ENCODE data around the gene CROCC. TPM values are rescaled to one million over a fixed set of nuclear protein-coding genes. Genes with fewer than 3 reads are reported as not detected.

CROCC gene
- polyA plus RNA-seq, 1 of the 3 experiments (the other 2 are of a cell fraction), result 39.1 TPM

DNA sequence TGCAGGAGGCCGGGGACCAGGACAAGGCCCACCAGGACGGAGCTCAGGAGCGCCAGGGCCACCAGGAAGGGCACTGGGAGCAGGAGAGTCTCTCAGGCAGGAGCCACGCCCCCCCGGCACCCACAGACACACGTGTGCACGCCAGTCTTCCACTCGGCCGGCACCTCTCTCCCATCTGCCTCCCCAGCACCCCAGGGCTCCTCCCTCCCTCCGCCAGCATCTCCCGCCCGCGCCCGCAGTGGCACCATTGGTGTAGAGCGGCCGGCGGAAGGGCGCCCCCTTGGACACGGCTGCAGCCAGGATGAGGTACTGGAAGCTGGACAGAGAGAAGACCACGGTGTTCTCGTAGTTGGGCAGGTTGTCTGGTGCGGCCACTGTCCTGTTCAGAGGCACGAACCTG, 64.8 kb downstream of the CROCC start:
- no peaks in the 10 kb centered on the region for H4K20me1 ChIP-seq (ENCODE audit: insufficient read depth)
- no peaks in the 10 kb centered on the region for H3K27me3 ChIP-seq (ENCODE audit: insufficient read depth)
- no peak overlapping the region for H3K4me3 ChIP-seq (ENCODE audit: low read depth in 2 of 2, low read length in 1 of 2)
- no peaks in the 10 kb centered on the region for H3K9me2 ChIP-seq
- H3K79me2 ChIP-seq (ENCODE audit: insufficient read depth), result no peaks in the 10 kb centered on the region
- H3K9ac ChIP-seq, result no peak overlapping the region
- no peaks in the 10 kb centered on the region for H3K9me3 ChIP-seq
- H3K4me2 ChIP-seq, result no peak overlapping the region
- peaks cover 10 to 14% of the 10 kb centered on the region in 2 experiments; a peak in 2 of 4 replicates for H3K4me1 ChIP-seq (ENCODE audit: control insufficient read depth in 1 of 2, insufficient read depth in 2 of 2, low read depth in 1 of 2, low read length in 1 of 2)
- DNase-seq, result no peak
- 76% methylated on average over 8 of the region's 23 CpGs for WGBS (ENCODE audit: low lambda C conversion rate)
- H2AFZ ChIP-seq (ENCODE audit: low read depth), result no peak overlapping the region
- ChIA-PET CTCF (interaction anchor here (0.6 to 4.0 kb wide), 20 partner anchors 10 to 62 kb away, joined by 3 to 38 read pairs (median 5); no protein-coding TSS in a partner anchor), POLR2A (interaction anchor here (0.6 to 1.1 kb wide), 2 partner anchors 8 to 17 kb away, joined by 3 to 4 read pairs; no protein-coding TSS in a partner anchor)
- no peak overlapping the region for H3K27ac ChIP-seq (ENCODE audit: low read depth in 2 of 2, low read length in 1 of 2)
- TF ChIP-seq FOXM1 (IDR thresholded peaks at IDR 0.05; ENCODE audit: low read depth), result no peak
- peaks cover 9% of the 10 kb centered on the region for H3F3A ChIP-seq (replicated peaks; ENCODE audit: insufficient read depth)
- peaks cover 3 to 8% of the 10 kb centered on the region in 2 experiments for H3K36me3 ChIP-seq (replicated peaks in 1 of 2; ENCODE audit: control insufficient read depth in 1 of 2, insufficient read depth in 2 of 2, low read length in 1 of 2)

DNA sequence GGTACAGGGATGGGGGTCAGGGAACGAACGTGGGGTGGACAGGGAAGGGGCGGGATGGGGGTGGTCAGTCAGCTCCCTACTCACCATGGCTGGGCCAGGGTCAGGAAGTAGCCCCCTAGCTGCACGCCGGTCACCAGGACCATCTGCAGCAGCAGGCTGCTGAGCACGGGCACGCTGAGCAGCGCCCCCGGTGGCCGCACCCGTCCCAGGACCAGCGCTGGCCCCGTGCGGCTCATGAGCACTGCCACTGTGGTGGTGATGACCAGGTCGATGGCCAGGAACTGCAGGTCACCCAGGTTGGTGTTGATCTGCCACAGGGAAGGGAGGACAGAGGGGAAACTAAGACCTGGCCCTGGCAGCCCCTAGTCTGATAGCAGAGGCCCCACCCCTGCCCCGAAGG, 65.2 kb downstream of the CROCC start:
- H3K4me2 ChIP-seq, result no peak overlapping the region
- WGBS (ENCODE audit: low lambda C conversion rate), result 50% methylated on average over 8 of the region's 16 CpGs
- no peak overlapping the region for H3K27ac ChIP-seq (ENCODE audit: low read depth in 2 of 2, low read length in 1 of 2)
- H3F3A ChIP-seq (replicated peaks; ENCODE audit: insufficient read depth), result peaks cover 6% of the 10 kb centered on the region
- no peak overlapping the region for H3K9ac ChIP-seq
- H3K4me1 ChIP-seq (ENCODE audit: control insufficient read depth in 1 of 2, insufficient read depth in 2 of 2, low read depth in 1 of 2, low read length in 1 of 2), result peaks cover 10% of the 10 kb centered on the region in 2 experiments; a peak in 2 of 4 replicates
- DNase-seq, result peak; percentile 88
- no peaks in the 10 kb centered on the region for H3K9me2 ChIP-seq
- no peaks in the 10 kb centered on the region for H3K9me3 ChIP-seq
- TF ChIP-seq, protein P1, sequence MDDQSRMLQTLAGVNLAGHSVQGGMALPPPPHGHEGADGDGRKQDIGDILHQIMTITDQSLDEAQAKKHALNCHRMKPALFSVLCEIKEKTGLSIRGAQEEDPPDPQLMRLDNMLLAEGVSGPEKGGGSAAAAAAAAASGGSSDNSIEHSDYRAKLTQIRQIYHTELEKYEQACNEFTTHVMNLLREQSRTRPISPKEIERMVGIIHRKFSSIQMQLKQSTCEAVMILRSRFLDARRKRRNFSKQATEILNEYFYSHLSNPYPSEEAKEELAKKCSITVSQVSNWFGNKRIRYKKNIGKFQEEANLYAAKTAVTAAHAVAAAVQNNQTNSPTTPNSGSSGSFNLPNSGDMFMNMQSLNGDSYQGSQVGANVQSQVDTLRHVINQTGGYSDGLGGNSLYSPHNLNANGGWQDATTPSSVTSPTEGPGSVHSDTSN (IDR thresholded peaks at IDR 0.05), result no peak
- TF ChIP-seq, protein P2, sequence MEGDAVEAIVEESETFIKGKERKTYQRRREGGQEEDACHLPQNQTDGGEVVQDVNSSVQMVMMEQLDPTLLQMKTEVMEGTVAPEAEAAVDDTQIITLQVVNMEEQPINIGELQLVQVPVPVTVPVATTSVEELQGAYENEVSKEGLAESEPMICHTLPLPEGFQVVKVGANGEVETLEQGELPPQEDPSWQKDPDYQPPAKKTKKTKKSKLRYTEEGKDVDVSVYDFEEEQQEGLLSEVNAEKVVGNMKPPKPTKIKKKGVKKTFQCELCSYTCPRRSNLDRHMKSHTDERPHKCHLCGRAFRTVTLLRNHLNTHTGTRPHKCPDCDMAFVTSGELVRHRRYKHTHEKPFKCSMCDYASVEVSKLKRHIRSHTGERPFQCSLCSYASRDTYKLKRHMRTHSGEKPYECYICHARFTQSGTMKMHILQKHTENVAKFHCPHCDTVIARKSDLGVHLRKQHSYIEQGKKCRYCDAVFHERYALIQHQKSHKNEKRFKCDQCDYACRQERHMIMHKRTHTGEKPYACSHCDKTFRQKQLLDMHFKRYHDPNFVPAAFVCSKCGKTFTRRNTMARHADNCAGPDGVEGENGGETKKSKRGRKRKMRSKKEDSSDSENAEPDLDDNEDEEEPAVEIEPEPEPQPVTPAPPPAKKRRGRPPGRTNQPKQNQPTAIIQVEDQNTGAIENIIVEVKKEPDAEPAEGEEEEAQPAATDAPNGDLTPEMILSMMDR (IDR thresholded peaks at IDR 0.05), result peak; percentile 66
- TF ChIP-seq RXRA (IDR thresholded peaks at IDR 0.05; ENCODE audit: borderline replicate concordance, low read depth), result no peak
- no peaks in the 10 kb centered on the region for H4K20me1 ChIP-seq (ENCODE audit: insufficient read depth)
- no peak overlapping the region for H2AFZ ChIP-seq (ENCODE audit: low read depth)
- H3K36me3 ChIP-seq (replicated peaks in 1 of 2; ENCODE audit: control insufficient read depth in 1 of 2, insufficient read depth in 2 of 2, low read length in 1 of 2), result peaks cover 3 to 8% of the 10 kb centered on the region in 2 experiments
- no peak overlapping the region; a peak in 1 of 4 replicates for H3K4me3 ChIP-seq (ENCODE audit: low read depth in 2 of 2, low read length in 1 of 2)
- no peaks in the 10 kb centered on the region for H3K27me3 ChIP-seq (ENCODE audit: insufficient read depth)
- H3K79me2 ChIP-seq (ENCODE audit: insufficient read depth), result no peaks in the 10 kb centered on the region
- POLR2A ChIA-PET, result interaction anchor here (0.9 to 1.1 kb wide), 2 partner anchors 9 to 19 kb away, joined by 3 to 4 read pairs; no protein-coding TSS in a partner anchor
- CTCF ChIA-PET, result interaction anchor here (0.6 to 4.0 kb wide), 20 partner anchors 8 to 61 kb away, joined by 3 to 38 read pairs (median 5); no protein-coding TSS in a partner anchor

DNA sequence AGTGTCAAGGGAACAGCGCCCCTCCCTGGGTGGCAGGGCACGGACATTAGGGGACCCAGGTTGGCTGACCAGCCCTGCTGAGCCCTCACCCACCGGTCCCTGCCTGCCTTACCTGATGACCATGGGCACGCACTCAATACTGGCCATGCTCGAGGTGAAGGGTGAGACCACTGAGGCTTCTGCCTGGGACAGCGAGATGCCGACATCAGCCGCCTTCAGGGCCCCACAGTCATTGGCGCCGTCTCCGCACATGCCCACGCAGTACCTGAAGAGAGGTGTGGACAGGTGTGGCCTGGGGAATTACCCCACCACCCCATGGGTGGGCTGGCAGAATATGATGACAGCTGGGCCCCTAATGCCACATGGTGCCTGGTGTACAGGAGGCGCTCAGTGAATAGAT, 66.5 kb downstream of the CROCC start:
- Histone ChIP-seq H4K20me1 (ENCODE audit: insufficient read depth) (no peaks in the 10 kb centered on the region), H3K9me3 (no peaks in the 10 kb centered on the region), H3K27me3 (ENCODE audit: insufficient read depth) (no peaks in the 10 kb centered on the region), H3K4me3 (ENCODE audit: low read depth in 2 of 2, low read length in 1 of 2) (no peak overlapping the region), H3K9me2 (no peaks in the 10 kb centered on the region), H3K9ac (no peak overlapping the region), H3K27ac (ENCODE audit: low read depth in 2 of 2, low read length in 1 of 2) (no peak overlapping the region), H2AFZ (ENCODE audit: low read depth) (no peak overlapping the region), H3K36me3 (replicated peaks in 1 of 2; ENCODE audit: control insufficient read depth in 1 of 2, insufficient read depth in 2 of 2, low read length in 1 of 2) (peaks cover 3 to 8% of the 10 kb centered on the region in 2 experiments), H3F3A (replicated peaks; ENCODE audit: insufficient read depth) (peaks cover 3% of the 10 kb centered on the region), H3K4me1 (ENCODE audit: control insufficient read depth in 1 of 2, insufficient read depth in 2 of 2, low read depth in 1 of 2, low read length in 1 of 2) (peaks cover 4 to 10% of the 10 kb centered on the region in 2 experiments; a peak in 2 of 4 replicates), H3K4me2 (no peak overlapping the region), H3K79me2 (ENCODE audit: insufficient read depth) (no peaks in the 10 kb centered on the region)
- WGBS (ENCODE audit: low lambda C conversion rate), result 91% methylated on average over 13 of the region's 13 CpGs
- DNase-seq, result no peak
- CTCF ChIA-PET, result interaction anchor here (1.1 to 1.8 kb wide), 5 partner anchors 9 to 58 kb away, joined by 3 to 7 read pairs (median 3); no protein-coding TSS in a partner anchor
- POLR2A ChIA-PET, result no interaction called here
- TF ChIP-seq ELF1 (IDR thresholded peaks at IDR 0.05) (no peak), SIN3A (IDR thresholded peaks at IDR 0.05; ENCODE audit: borderline replicate concordance, low read depth, low read length) (no peak), EP300 (IDR thresholded peaks at IDR 0.05; ENCODE audit: borderline replicate concordance in 1 of 2, low read depth in 1 of 2, low read length in 1 of 2) (no peak), GABPA (IDR thresholded peaks at IDR 0.05; ENCODE audit: low read depth) (no peak), NFIC (IDR thresholded peaks at IDR 0.05; ENCODE audit: borderline replicate concordance) (no peak), RCOR1 (IDR thresholded peaks at IDR 0.05; ENCODE audit: low read length) (no peak), TCF12 (IDR thresholded peaks at IDR 0.05) (no peak)
- TF ChIP-seq, protein P3, sequence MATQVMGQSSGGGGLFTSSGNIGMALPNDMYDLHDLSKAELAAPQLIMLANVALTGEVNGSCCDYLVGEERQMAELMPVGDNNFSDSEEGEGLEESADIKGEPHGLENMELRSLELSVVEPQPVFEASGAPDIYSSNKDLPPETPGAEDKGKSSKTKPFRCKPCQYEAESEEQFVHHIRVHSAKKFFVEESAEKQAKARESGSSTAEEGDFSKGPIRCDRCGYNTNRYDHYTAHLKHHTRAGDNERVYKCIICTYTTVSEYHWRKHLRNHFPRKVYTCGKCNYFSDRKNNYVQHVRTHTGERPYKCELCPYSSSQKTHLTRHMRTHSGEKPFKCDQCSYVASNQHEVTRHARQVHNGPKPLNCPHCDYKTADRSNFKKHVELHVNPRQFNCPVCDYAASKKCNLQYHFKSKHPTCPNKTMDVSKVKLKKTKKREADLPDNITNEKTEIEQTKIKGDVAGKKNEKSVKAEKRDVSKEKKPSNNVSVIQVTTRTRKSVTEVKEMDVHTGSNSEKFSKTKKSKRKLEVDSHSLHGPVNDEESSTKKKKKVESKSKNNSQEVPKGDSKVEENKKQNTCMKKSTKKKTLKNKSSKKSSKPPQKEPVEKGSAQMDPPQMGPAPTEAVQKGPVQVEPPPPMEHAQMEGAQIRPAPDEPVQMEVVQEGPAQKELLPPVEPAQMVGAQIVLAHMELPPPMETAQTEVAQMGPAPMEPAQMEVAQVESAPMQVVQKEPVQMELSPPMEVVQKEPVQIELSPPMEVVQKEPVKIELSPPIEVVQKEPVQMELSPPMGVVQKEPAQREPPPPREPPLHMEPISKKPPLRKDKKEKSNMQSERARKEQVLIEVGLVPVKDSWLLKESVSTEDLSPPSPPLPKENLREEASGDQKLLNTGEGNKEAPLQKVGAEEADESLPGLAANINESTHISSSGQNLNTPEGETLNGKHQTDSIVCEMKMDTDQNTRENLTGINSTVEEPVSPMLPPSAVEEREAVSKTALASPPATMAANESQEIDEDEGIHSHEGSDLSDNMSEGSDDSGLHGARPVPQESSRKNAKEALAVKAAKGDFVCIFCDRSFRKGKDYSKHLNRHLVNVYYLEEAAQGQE (IDR thresholded peaks at IDR 0.05; ENCODE audit: low read depth, low read length), result no peak
